Mucosa of descending colon (tissue), 3 donors: ENCODE measurements around the gene RLIM. TPM values are rescaled to one million over a fixed set of nuclear protein-coding genes. Genes with fewer than 3 reads are reported as not detected.
A peak's percentile ranks its signal among the peaks of the same experiment; 100 is the strongest.

Experiments used
- ATAC-seq: fragments of 200-7000 bp; cut with Tn5 transposase; one replicate; pipeline ENCODE4 v1.9.1; 2020; ENCODE audit warnings: mild to moderate bottlenecking, moderate library complexity
- DNase-seq, 3 donors: peaks; one replicate each; pipeline ENCODE4 v3.0.0-alpha.2; 2020
- H3K36me3 ChIP-seq: fragments of 200-600 bp; one replicate; pipeline ENCODE4 v1.8.0; 2021; ENCODE audit warnings: low read depth, mild to moderate bottlenecking
- H3K4me1 ChIP-seq: fragments of 200-600 bp; one replicate; pipeline ENCODE4 v1.8.0; 2021; ENCODE audit warnings: low read depth, mild to moderate bottlenecking
- H3K4me3 ChIP-seq: fragments of 200-600 bp; one replicate; pipeline ENCODE4 v1.8.0; 2021; ENCODE audit warnings: mild to moderate bottlenecking
- H3K9me3 ChIP-seq: fragments of 200-600 bp; one replicate; pipeline ENCODE4 v1.8.0; 2021; ENCODE audit warnings: mild to moderate bottlenecking
- CTCF ChIP-seq: fragments of 200-600 bp; IDR thresholded peaks from one replicate; pipeline ENCODE4 v1.8.0; 2022; ENCODE audit warnings: antibody characterized with exemption, mild to moderate bottlenecking
- intact Hi-C, 2 donors: fragments of 100-400 bp; cut with DNase I in 1 of 2; cut with micrococcal nuclease in 1 of 2; formaldehyde crosslinking; loops; one replicate each; pipeline versions ENCODE4 v1.11.0 to v1.11.1; 2022; cut with DNase I, micrococcal nuclease
- total RNA-seq, 3 donors: library from RNA; stranded (reverse); fragmentation: NEBNext Ultra II Directional in 2 of 3; extraction: Animal tissue kit (Norgen Biotek cat#: 25700) in 2 of 3; gene quantifications; one replicate each; pipeline versions ENCODE4 v1.2.1 to v1.2.4, GENCODE V29; 2021 to 2023
- donor health status: DM: no; HTN: no; CAD: no; lungs with moderate emphysema.
- donor health status: DM: no; HTN: no; CAD: no.
- donor health status: DM: no; HTN: yes; CAD: no.

RLIM gene
- total RNA-seq, 3 donors from 2014 or later: 17.8 to 25.8 (median 22.8) TPM

- H3K9me3 ChIP-seq: no peaks in the 10 kb centered on the region
- intact Hi-C loops: no loop called here
- ATAC-seq: peak; percentile 87
- H3K4me1 ChIP-seq: peaks cover 3% of the 10 kb centered on the region
- H3K4me3 ChIP-seq: no peak overlapping the region
- H3K36me3 ChIP-seq: no peaks in the 10 kb centered on the region
- peak; percentile 76 to 84 (median 80) for DNase-seq
- TF ChIP-seq CTCF: no peak
Measured at GRCh38 chrX:74535408-74536151, 78.8 kb downstream of the RLIM start.

Other genes with a start within 250 kb of the RLIM start
- 1 to 10 TPM; 1.3 to 7.9 (median 2.3) TPM for gene SLC16A2, start 193.1 kb downstream of the RLIM start, total RNA-seq